Smooth muscle cell of the umbilical artery (primary cell): ENCODE measurements around the gene TPM1. TPM values are rescaled to one million over a fixed set of nuclear protein-coding genes. Genes with fewer than 3 reads are reported as not detected.

ENCODE experiments used
- total RNA-seq: library from RNA; depleted of rRNA; stranded (reverse); fragments of >200 nt; gene quantifications from 2 replicates; pipeline ENCODE4 v1.2.3, GENCODE V29; 2014

TPM1 gene
- 2,136 and 2,698 TPM in 2 replicates for total RNA-seq

GRCh38 chr15:63041974-63042876 is at the start of gene TPM1:
Gene TPM1 (plus strand): TSS chr15:63042747. CDS start chr15:63042830, 83 bp downstream.

Other genes with a start within 250 kb of the TPM1 start
- 27.3 and 45.6 TPM in 2 replicates for gene LACTB, start 79.1 kb downstream of the TPM1 start, total RNA-seq
- gene RPS27L, start 114.7 kb downstream of the TPM1 start, total RNA-seq: 170 and 309 TPM in 2 replicates
- gene RAB8B, start 146.9 kb downstream of the TPM1 start, total RNA-seq: 40.4 and 57.7 TPM in 2 replicates
- gene APH1B, start 234.9 kb downstream of the TPM1 start, total RNA-seq: 11.0 and 16.0 TPM in 2 replicates